Smooth muscle cell (in vitro differentiated cells): ENCODE data around the gene AGPAT2. TPM values are rescaled to one million over a fixed set of nuclear protein-coding genes. Genes with fewer than 3 reads are reported as not detected.

Experiments
- DNase-seq: peaks from one replicate; lab custom pipeline; 2025; ENCODE audit not compliant: unreplicated experiment; lab: John Stamatoyannopoulos, UW
- H2AFZ ChIP-seq: fragments of 200-600 bp; sonication (generic); 2 replicates; pipeline ENCODE4 v1.6.0; 2016; ENCODE audit warnings: antibody characterized with exemption, low read depth, mild to moderate bottlenecking
- H3F3A ChIP-seq: fragments of 200-600 bp; sonication (generic); 2 replicates; pipeline ENCODE4 v1.6.0; 2017; ENCODE audit warnings: antibody characterized with exemption, low read depth
- H3K27ac ChIP-seq: fragments of 200-600 bp; sonication (generic); 2 replicates; pipeline ENCODE4 v1.5.1; 2016; ENCODE audit warnings: low read depth, mild to moderate bottlenecking
- H3K27me3 ChIP-seq: fragments of 200-600 bp; sonication (generic); 2 replicates; pipeline ENCODE4 v1.6.1; 2016; ENCODE audit warnings: low read depth, mild to moderate bottlenecking
- H3K36me3 ChIP-seq: fragments of 200-600 bp; sonication (generic); 2 replicates; pipeline ENCODE4 v1.5.1; 2016; ENCODE audit warnings: low read depth
- H3K4me1 ChIP-seq: fragments of 200-600 bp; sonication (generic); 2 replicates; pipeline ENCODE4 v1.5.1; 2016; ENCODE audit warnings: low read depth
- H3K4me2 ChIP-seq: fragments of 200-600 bp; sonication (generic); 2 replicates; pipeline ENCODE4 v1.6.0; 2016; ENCODE audit warnings: mild to moderate bottlenecking
- H3K4me3 ChIP-seq: fragments of 200-600 bp; sonication (generic); 2 replicates; pipeline ENCODE4 v1.5.1; 2016; ENCODE audit warnings: mild to moderate bottlenecking
- H3K79me2 ChIP-seq: fragments of 200-600 bp; sonication (generic); 2 replicates; pipeline ENCODE4 v1.6.0; 2016; ENCODE audit warnings: low read depth, mild to moderate bottlenecking
- H3K9ac ChIP-seq: fragments of 200-600 bp; sonication (generic); 2 replicates; pipeline ENCODE4 v1.6.0; 2016; ENCODE audit warnings: low read depth
- H3K9me3 ChIP-seq: fragments of 200-600 bp; sonication (generic); replicated peaks from 2 replicates; pipeline ENCODE4 v1.5.1; 2016; ENCODE audit warnings: low read depth
- H4K20me1 ChIP-seq: fragments of 200-600 bp; sonication (generic); 2 replicates; pipeline ENCODE4 v1.6.0; 2016; ENCODE audit warnings: low read depth
- CTCF ChIP-seq: fragments of 200-600 bp; sonication (generic); IDR thresholded peaks from 2 replicates; pipeline ENCODE4 v1.5.1; 2017; ENCODE audit warnings: borderline replicate concordance, mild to moderate bottlenecking, antibody characterized with exemption; ENCODE audit not compliant: insufficient read depth, poor library complexity, severe bottlenecking
- WGBS: methylation state at CpG from one replicate; pipeline ENCODE4 v1.1.7; 2016; ENCODE audit warnings: low lambda C conversion rate; 5-methylcytosine and 5-hydroxymethylcytosine counted together
- polyA plus RNA-seq: library from polyadenylated mRNA; unstranded; fragments of >200 nt; fragmentation: Nextera tagmentation; extraction: Ambion mirVana; gene quantifications from 2 replicates; pipeline ENCODE4 v1.2.1, GENCODE V29; 2016
- total RNA-seq: library from RNA; depleted of rRNA; stranded (reverse); fragments of >200 nt; gene quantifications from 2 replicates; pipeline ENCODE4 v1.2.3, GENCODE V29; 2014

AGPAT2 gene
- total and polyA plus RNA-seq, 2 experiments from 2014 or later, result 42.9 to 105 TPM

- Histone ChIP-seq H3K4me2 (no peak overlapping the region), H3K27ac (no peak overlapping the region), H2AFZ (no peak overlapping the region), H3K4me3 (no peak overlapping the region), H4K20me1 (peaks cover 87% of the 10 kb centered on the region), H3K4me1 (peaks cover 11% of the 10 kb centered on the region), H3K9ac (no peak overlapping the region), H3F3A (no peaks in the 10 kb centered on the region), H3K27me3 (no peaks in the 10 kb centered on the region), H3K9me3 (no peaks in the 10 kb centered on the region), H3K36me3 (no peaks in the 10 kb centered on the region), H3K79me2 (peaks cover 31% of the 10 kb centered on the region)
- TF ChIP-seq CTCF, result no peak
- no peak for DNase-seq
- 90% methylated on average over 20 of the region's 20 CpGs for WGBS
These were observed 5.1 kb downstream of the AGPAT2 start for GRCh38 chr9:136681945-136682699.

GRCh38 chr9:136681029-136681428 lies 6.2 kb downstream of the AGPAT2 start:
- Histone ChIP-seq H3K4me2 (no peak overlapping the region), H3K36me3 (no peaks in the 10 kb centered on the region), H2AFZ (no peak overlapping the region), H3K27ac (no peak overlapping the region), H3F3A (no peaks in the 10 kb centered on the region), H4K20me1 (peaks cover 96% of the 10 kb centered on the region), H3K9ac (no peak overlapping the region), H3K27me3 (no peaks in the 10 kb centered on the region), H3K79me2 (peaks cover 31% of the 10 kb centered on the region), H3K4me3 (no peak overlapping the region), H3K9me3 (no peaks in the 10 kb centered on the region), H3K4me1 (peaks cover 1% of the 10 kb centered on the region)
- no peak for TF ChIP-seq CTCF
- 93% methylated on average over 17 of the region's 17 CpGs for WGBS
- no peak for DNase-seq

- Histone ChIP-seq H3K27me3 (no peaks in the 10 kb centered on the region), H3K79me2 (peaks cover 17% of the 10 kb centered on the region), H4K20me1 (peaks cover 86% of the 10 kb centered on the region), H3K27ac (no peak overlapping the region), H3K4me2 (no peak overlapping the region), H3K9me3 (no peaks in the 10 kb centered on the region), H3F3A (no peaks in the 10 kb centered on the region), H3K36me3 (no peaks in the 10 kb centered on the region), H3K9ac (no peak overlapping the region), H3K4me3 (no peak overlapping the region), H3K4me1 (no peaks in the 10 kb centered on the region), H2AFZ (no peak overlapping the region)
- TF ChIP-seq CTCF, result no peak
- WGBS, result 85% methylated on average over 19 of the region's 22 CpGs
- DNase-seq, result no peak
These were observed 7.8 kb downstream of the AGPAT2 start for GRCh38 chr9:136679431-136679941.

- Histone ChIP-seq H3K4me3 (no peak overlapping the region), H3F3A (no peaks in the 10 kb centered on the region), H3K9me3 (no peaks in the 10 kb centered on the region), H3K4me1 (no peaks in the 10 kb centered on the region), H3K4me2 (no peak overlapping the region), H3K79me2 (peaks cover 12% of the 10 kb centered on the region), H2AFZ (no peak overlapping the region), H3K27me3 (no peaks in the 10 kb centered on the region), H4K20me1 (peaks cover 78% of the 10 kb centered on the region), H3K9ac (no peak overlapping the region), H3K36me3 (no peaks in the 10 kb centered on the region), H3K27ac (no peak overlapping the region)
- TF ChIP-seq CTCF, result no peak
- WGBS, result 95% methylated on average over 6 of the region's 6 CpGs
- no peak for DNase-seq
These were observed 8.6 kb downstream of the AGPAT2 start for GRCh38 chr9:136678624-136679023.
